HG02763 (cell line): ENCODE data around the gene RBM33.
A peak's percentile ranks its signal among the peaks of the same experiment; 100 is the strongest.

ENCODE experiments used
- ATAC-seq: cut with Tn5 transposase; IDR thresholded peaks from one replicate; pipeline ENCODE4 v1.9.1; 2021; ENCODE audit warnings: mild to moderate bottlenecking, moderate library complexity; ENCODE audit not compliant: unreplicated experiment

RBM33 gene

GRCh38 chr7:155625557-155625956, 18.9 kb upstream of the RBM33 start:
- ATAC-seq: no peak

DNA sequence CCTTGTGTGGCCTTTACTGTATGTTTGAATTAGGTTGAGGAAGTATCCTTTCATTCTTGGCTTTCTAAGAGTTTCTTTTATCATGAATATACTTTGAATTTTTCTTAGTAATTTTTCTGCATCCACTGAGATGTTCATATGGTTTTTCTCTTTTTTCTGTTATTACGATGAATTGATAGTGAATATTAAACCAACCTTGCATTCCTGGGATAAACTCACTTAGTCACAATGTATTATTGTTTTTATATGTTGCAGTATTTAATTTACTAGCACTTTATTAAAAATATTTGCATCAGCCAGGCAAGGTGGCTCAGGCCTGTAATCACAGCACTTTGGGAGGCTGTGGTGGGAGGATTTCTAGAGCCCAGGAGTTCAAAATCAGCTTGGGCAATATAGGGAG, 15.3 kb upstream of the RBM33 start:
- ATAC-seq: no peak

DNA sequence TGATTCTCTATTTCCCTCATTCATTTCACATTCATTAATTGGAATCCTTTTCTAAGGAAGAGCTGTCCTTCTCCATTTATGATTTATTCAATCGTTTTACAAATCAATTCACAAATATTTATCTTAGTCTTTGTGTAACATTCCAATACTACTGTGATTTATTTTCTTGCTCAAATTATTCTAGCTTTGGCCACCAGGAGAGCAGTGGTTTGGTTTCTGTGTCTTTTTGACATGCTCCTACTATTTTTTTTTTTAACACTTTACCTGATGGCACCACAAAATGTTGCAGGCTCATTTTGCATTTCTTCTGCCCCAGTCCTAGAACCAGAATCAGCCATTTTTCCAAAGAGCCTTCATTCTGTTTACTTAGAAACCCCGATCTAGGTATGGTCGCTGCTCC, 13.3 kb upstream of the RBM33 start:
- no peak for ATAC-seq

GRCh38 chr7:155635817-155636216, 8.6 kb upstream of the RBM33 start:
- ATAC-seq: no peak

DNA sequence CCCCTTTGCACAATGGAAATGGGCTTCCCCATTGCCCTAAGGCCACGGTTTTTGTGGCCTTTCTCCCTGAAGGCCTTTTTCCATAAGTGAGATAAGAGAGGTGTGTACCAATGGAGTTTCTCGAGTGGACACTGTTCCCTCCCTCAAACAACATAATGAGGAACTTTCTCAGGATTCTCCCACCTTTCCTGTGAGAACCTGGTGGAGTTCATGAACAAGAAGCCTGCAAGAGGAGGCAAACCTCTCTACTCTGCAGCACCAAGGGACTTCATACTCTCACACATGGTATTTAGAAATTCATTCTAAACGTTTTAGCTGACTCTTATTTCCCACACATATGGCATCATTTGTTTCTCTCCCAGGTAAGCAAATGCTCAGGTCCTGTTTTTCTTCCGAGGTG, 7.3 kb upstream of the RBM33 start:
- no peak for ATAC-seq

- ATAC-seq: no peak
Measured at GRCh38 chr7:155638366-155638765, 6.1 kb upstream of the RBM33 start.

DNA sequence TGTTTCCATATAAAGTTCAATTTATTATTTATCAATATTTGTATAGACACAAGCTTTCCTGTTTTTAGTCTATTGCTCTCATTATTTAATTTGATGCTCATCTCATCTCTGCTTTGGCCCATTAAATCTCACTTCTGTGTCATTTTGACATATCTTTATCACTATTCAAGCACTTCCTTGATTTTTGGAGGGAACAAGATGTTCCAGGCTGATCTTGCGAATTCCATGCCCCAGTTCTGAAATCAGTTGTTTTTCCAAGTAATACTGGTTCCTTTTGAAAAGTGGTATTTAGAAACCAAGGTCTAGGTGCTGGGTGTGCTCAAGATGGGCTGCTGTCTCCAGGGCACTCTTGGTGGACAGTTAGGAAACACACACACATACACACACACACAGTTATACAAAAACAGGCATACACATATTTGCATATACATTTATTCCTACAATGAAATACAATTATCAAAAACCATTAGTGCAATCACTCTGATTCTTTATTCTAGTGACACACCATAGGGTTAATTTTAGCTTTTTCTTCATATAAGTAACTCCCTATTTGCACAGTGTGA, 4.4 kb upstream of the RBM33 start:
- ATAC-seq: no peak

GRCh38 chr7:155640629-155641028, 3.8 kb upstream of the RBM33 start:
- no peak for ATAC-seq

DNA sequence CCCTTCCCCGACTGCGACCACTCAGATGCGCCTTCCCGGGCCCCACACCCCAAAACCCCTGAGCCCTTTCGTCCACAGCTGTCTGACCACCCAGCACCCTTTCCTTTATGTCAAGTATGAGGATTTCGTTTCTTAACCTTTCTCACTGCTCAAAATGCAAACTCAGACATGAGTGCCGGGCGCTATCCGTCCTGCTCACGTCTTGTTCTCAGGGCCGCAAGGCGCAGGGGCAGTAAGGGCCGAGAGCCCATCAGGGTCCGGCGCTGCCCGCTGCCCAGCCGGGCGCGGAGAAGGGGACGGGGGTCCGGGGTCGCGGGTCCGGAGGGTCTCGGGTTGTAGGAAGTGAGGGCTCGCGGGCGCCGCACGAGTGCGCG, 670 bp upstream of the RBM33 start:
- no peak for ATAC-seq

GRCh38 chr7:155644971-155645509, 579 bp downstream of the RBM33 start:
- peak; percentile 21 for ATAC-seq

- ATAC-seq: no peak
Measured at GRCh38 chr7:155645662-155646061, 1.2 kb downstream of the RBM33 start.

DNA sequence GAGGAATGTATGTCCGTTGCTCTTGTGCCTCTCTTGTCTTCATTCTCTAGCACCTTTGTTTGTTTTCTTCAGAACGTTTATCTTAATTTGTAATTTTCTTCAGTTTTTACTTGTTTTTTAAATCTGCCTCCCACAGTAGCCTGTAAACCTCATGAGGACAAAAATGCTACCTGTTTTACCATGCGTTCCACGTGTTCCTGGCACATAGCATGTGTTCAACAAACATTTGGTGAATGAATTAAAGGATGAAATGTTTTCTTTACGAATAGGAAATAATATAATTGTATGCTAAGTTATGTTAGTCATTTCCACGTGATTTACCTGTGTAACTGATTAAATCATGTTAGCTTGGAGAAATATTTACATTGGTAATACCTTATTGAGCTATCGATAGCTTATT, 2.2 kb downstream of the RBM33 start:
- no peak for ATAC-seq

DNA sequence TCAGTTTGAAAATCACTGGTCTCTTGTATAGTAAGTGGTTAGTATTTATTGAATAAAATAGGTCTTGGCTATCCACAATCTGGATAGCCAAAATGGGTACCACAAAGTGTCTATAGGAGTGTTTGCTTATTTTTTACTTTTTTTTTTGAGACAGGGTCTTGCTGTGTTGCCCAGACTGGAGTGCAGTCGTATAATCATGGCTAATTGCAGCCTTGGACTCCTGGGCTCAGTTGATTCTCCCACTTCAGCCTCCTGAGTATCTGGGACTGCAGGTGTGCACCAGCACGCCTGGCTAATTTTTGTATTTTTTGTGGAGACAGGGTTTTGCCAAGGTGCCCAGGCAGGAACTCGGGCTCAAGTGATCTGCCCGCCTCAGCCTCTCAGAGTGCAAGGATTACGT, 2.8 kb downstream of the RBM33 start:
- no peak for ATAC-seq

DNA sequence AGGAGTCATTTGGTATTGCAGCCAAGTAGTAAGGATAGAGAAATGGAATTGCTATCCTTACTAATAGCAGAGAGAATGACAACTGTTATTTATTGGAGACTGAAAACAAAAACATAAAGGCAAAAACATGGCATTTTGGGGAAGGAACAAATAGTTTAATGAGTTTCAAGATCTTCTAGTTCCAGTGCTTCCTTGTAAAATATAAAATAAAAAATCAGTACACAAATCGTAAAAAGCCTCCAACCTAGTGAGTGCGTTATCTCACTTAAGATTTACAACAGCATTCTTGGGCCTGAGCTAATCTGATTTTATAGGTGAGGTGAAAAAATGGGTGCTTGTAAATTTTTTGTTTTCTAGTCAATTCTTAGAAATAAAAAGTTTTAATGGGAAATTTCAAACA, 3.3 kb downstream of the RBM33 start:
- no peak for ATAC-seq

DNA sequence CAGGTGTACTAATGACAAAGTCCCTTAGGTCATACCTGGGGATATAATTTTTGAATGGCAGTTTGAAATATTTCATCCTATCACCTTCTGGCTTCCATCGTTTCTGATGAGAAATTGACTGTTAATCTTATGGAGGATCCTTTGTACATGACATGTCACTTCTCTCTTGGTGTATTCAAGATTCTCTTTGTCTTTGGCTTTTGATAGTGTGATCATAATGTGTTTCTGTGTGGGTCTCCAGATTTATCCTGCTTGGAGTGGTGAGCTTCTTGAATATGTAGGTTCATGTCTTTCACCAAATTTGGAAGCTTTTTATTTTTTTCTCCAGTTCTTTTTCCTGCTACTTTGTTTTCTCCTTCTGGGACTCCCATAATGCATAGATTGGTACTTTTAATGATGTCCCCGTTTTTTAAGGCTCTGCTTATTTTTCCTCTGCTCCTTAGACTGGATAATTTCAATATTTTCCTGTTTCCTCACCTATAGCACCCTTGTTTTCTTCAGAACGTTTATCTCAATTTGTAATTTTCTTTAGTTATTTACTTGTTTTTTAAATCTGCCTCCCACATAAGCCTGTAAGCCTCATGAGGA, 4.4 kb downstream of the RBM33 start:
- ATAC-seq: no peak

- ATAC-seq: no peak
Measured at GRCh38 chr7:155649588-155649987, 5.1 kb downstream of the RBM33 start.

DNA sequence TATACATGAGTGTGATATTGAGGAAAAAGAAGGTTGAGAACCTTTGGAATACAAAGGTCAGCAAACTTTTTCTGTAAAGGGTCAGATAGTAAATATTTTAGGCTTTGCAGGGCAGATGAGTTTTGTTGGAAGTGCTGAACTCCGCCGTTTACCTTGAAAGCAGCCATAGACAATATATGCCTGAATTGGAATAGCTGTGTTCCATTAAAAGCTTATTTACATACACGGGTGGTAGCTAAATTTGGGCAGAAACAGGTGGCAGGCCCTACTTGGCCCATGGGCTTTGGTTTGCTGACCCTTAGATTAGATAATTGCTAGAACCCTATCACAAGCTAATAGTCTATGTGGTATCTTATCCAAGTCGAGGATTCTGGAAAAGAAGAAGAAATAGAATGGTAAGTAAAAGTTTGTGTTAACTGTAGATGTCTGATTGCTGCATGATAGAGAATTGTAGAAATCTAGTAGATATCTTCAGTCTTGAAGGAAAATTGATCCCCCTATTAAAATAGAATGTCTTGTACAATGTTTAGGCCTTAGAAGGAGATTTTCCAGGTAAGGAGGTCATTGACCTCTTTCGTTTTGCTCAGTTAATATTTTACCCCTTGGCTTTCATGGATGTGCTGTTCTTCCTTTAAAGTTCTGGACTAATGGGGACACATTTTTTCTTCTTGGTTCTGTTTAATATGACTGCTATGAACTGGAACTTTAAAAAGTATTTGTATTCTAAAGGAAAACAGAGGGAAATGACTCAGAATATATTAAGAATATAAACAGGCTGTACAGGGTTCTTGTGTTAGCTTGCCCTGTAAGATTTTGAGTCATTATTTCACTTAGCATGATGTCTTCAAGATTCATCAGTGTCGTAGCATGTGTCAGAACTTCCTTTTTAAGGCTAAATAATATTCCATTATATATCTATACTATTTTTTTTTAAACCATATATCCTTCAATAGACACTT, 8.0 kb downstream of the RBM33 start:
- ATAC-seq: no peak

DNA sequence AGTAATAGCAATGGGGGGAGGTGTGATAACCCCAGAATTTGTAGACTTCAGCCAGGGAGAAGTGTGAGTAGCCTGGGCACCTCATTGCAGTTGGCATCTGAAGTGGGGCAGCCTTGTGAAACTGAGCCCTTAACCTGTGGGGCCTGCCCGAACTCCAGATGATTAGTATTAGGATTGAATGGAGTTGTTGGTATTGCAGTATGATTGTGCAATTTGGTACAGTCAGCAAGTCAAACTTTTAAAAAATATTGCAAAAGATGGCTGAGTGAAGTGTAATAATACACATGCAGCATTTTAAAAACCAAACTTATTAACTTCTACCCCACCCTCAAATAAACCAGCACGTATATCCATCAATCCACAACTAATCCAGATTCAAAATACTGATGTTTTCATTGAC, 9.3 kb downstream of the RBM33 start:
- ATAC-seq: no peak

DNA sequence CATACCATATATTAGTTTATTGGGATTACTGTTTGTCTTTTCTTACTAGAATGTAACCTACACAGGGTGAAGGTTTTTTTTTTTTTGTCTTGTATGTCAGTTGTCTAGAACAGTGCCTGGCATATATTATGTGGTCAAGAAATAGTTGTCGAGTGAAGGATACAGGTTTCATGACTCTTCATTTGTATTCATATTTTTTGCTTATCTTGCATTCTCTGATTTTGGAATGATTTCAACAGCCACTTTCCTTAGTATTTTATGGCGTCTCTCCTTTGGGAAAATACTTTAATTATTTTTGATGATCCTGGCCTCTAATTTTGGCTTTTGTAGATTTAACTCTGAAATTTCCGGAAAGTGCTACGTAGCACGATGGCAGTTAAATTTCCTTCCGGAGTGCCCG, 12.4 kb downstream of the RBM33 start:
- ATAC-seq: no peak

- ATAC-seq: peak; percentile 49
Measured at GRCh38 chr7:155660059-155660757, 15.7 kb downstream of the RBM33 start.

- ATAC-seq: peak; percentile 55
Measured at GRCh38 chr7:155660758-155661093, 16.3 kb downstream of the RBM33 start.
